Mucosa of rectum (tissue), 2 donors: ENCODE data around the gene NPIPB5.
"Not testable (repeated sequence)": the region's sequence is repeated elsewhere in the genome, so short reads cannot be mapped to it uniquely, and the experiment has no call there.

Source experiments
- H3K27ac ChIP-seq, 2 donors: one replicate each; pipeline ENCODE4 v1.7.0; 2013; ENCODE audit warnings: inconsistent platforms in 2 of 2, low read depth in 2 of 2, low read length in 2 of 2
- H3K27me3 ChIP-seq, 2 donors: one replicate each; pipeline ENCODE4 v1.7.0; 2013; ENCODE audit warnings: low read length in 2 of 2; ENCODE audit not compliant: control insufficient read depth in 2 of 2, insufficient read depth in 2 of 2
- H3K36me3 ChIP-seq, 2 donors: one replicate each; pipeline ENCODE4 v1.7.0; 2013; ENCODE audit warnings: low read length in 2 of 2; ENCODE audit not compliant: control insufficient read depth in 2 of 2, insufficient read depth in 2 of 2
- H3K4me1 ChIP-seq, 2 donors: one replicate each; pipeline ENCODE4 v1.7.0; 2013; ENCODE audit warnings: low read length in 2 of 2, mild to moderate bottlenecking in 1 of 2; ENCODE audit not compliant: control insufficient read depth in 2 of 2, insufficient read depth in 2 of 2
- H3K4me3 ChIP-seq, 2 donors: one replicate each; pipeline ENCODE4 v1.7.0; 2013; ENCODE audit warnings: low read length in 2 of 2
- H3K9ac ChIP-seq, 2 donors: one replicate each; pipeline ENCODE4 v1.7.0; 2013; ENCODE audit warnings: low read length in 2 of 2, low read depth in 1 of 2, mild to moderate bottlenecking in 1 of 2
- H3K9me3 ChIP-seq, 2 donors: one replicate each; pipeline ENCODE4 v1.7.0; 2013; ENCODE audit warnings: low read length in 2 of 2; ENCODE audit not compliant: control insufficient read depth in 2 of 2
- donor health status: healthy.
- donor health status: Normal muscosa, but diverticular disease.

NPIPB5 gene

GRCh38 chr16:22510591-22510990 is at the start of gene NPIPB5:
Gene NPIPB5, plus strand, starts transcription at chr16:22510891. Its CDS starts 2,911 bp downstream, at chr16:22513802.
- H3K9me3 ChIP-seq, H3K27me3 ChIP-seq, H3K4me3 ChIP-seq, H3K4me1 ChIP-seq, H3K36me3 ChIP-seq, H3K27ac ChIP-seq, H3K9ac ChIP-seq: not testable (repeated sequence)

- H3K27me3 ChIP-seq, H3K36me3 ChIP-seq, H3K9me3 ChIP-seq, H3K27ac ChIP-seq, H3K4me1 ChIP-seq, H3K4me3 ChIP-seq, H3K9ac ChIP-seq: not testable (repeated sequence)
These were observed 41.8 kb upstream of the NPIPB5 start for GRCh38 chr16:22468846-22469245.

DNA sequence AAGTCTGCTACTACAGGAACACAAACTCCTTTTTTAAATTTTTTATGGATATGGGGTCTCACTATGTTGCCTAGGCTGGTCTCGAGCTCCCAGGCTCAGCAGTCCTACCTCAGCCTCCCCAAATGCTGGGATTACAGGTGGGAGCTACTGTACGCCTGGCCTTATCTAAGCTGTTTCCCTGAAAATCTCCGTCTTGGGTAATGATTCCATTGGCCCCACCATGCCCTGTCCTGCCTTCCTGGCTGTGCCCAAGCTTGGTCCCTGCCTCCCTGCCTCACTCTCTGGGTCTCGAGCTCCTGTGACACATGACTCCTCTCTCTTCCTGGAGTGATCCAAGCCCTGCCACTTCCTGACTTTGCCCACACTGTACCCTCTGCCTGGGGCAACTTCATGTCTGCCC is 27.3 kb downstream of the NPIPB5 start:
- not testable (repeated sequence) for H3K4me3 ChIP-seq, H3K9ac ChIP-seq, H3K27ac ChIP-seq, H3K9me3 ChIP-seq, H3K4me1 ChIP-seq, H3K36me3 ChIP-seq, H3K27me3 ChIP-seq

DNA sequence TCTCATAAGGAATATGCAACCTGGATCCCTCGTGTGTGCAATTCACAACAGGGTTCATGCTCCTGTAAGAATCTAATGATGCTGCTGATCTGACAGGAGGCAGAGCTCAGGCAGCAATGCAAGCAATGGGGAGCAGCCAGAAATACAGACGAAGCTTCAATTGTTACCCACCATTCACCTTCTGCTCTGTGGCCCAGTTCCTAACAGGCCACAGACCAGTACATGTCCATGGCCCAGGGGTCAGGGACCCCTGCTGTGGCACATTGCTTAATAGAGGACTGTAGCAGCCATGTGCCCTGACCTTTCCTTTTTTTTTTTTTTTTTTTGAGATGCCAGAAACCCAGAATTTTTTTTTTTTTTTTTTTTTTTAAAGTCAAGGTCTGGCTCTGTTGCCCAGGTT is 34.1 kb downstream of the NPIPB5 start:
- not testable (repeated sequence) for H3K27me3 ChIP-seq, H3K4me3 ChIP-seq, H3K9ac ChIP-seq, H3K36me3 ChIP-seq, H3K27ac ChIP-seq, H3K4me1 ChIP-seq, H3K9me3 ChIP-seq

GRCh38 chr16:22546630-22547029 is 35.9 kb downstream of the NPIPB5 start:
- not testable (repeated sequence) for H3K27ac ChIP-seq, H3K4me3 ChIP-seq, H3K36me3 ChIP-seq, H3K9ac ChIP-seq, H3K4me1 ChIP-seq, H3K27me3 ChIP-seq, H3K9me3 ChIP-seq

- not testable (repeated sequence) for H3K4me1 ChIP-seq, H3K36me3 ChIP-seq, H3K27ac ChIP-seq, H3K4me3 ChIP-seq, H3K9ac ChIP-seq, H3K27me3 ChIP-seq, H3K9me3 ChIP-seq
These were observed 36.6 kb downstream of the NPIPB5 start for GRCh38 chr16:22547170-22547765.

GRCh38 chr16:22549853-22550252 is 39.2 kb downstream of the NPIPB5 start:
- not testable (repeated sequence) for H3K4me3 ChIP-seq, H3K4me1 ChIP-seq, H3K9me3 ChIP-seq, H3K27me3 ChIP-seq, H3K36me3 ChIP-seq, H3K27ac ChIP-seq, H3K9ac ChIP-seq

DNA sequence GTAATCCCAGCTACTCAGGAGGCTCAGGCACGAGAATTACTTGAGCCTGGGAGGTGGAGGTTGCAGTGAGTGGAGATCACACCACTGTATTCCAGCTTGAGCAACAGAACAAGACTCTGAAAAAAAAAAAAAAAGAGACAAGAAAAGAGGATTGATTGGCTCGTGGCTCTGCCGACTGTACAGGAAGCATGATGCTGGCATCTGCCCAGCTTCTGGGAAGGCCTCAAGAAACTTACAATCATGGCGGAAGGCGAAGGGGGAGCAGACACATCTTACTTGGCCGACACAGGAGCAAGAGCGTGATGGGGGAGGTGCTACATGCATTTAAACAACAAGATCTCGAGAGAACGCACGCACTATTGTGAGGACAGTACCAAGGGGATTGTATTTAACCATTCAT is 40.5 kb downstream of the NPIPB5 start:
- H3K4me3 ChIP-seq, H3K4me1 ChIP-seq, H3K36me3 ChIP-seq, H3K9me3 ChIP-seq, H3K27ac ChIP-seq, H3K27me3 ChIP-seq, H3K9ac ChIP-seq: not testable (repeated sequence)

DNA sequence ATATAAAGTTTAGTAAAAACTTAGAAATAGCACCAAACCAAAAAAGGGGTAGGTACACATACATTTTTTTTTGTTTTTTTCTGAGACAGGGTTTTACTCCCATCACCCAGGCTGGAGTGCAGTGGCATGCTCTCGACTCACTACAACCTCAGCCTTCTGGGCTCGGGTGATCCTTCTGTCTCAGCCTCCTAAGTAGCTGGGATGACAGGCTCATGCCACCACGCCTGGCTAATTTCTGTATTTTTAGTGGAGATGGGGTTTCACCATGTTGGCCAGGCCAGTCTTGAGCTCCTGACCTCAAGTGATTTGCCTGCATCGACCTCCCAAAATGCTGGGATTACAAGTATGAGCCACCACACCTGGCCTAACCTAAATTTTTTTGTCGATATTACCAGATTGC is 41.0 kb downstream of the NPIPB5 start:
- not testable (repeated sequence) for H3K36me3 ChIP-seq, H3K9ac ChIP-seq, H3K27ac ChIP-seq, H3K4me3 ChIP-seq, H3K27me3 ChIP-seq, H3K4me1 ChIP-seq, H3K9me3 ChIP-seq

GRCh38 chr16:22556759-22557158 is 46.1 kb downstream of the NPIPB5 start:
- not testable (repeated sequence) for H3K36me3 ChIP-seq, H3K4me3 ChIP-seq, H3K4me1 ChIP-seq, H3K27me3 ChIP-seq, H3K9me3 ChIP-seq, H3K9ac ChIP-seq, H3K27ac ChIP-seq
